ENCODE measurements around the gene KCNJ10.

Gene KCNJ10

GRCh38 chr1:160020196-160020595 is 49.8 kb downstream of the KCNJ10 start:
- H3K9me2 ChIP-seq (replicated peaks; ENCODE audit: insufficient read depth, low read length) = no peaks in the 10 kb centered on the region
- no peaks in the 10 kb centered on the region for H3K79me2 ChIP-seq (ENCODE audit: low read length)
- H4K20me1 ChIP-seq (ENCODE audit: insufficient read depth, low read length) = no peaks in the 10 kb centered on the region
- H2AFZ ChIP-seq (ENCODE audit: low read length) = no peak overlapping the region
- H3F3A ChIP-seq (ENCODE audit: insufficient read depth, low read length) = no peaks in the 10 kb centered on the region
- no peaks in the 10 kb centered on the region for H3K9me3 ChIP-seq (replicated peaks; ENCODE audit: insufficient read depth, low read length)
- H3K4me2 ChIP-seq (ENCODE audit: low read depth, low read length) = no peak overlapping the region
- no peak overlapping the region for H3K27ac ChIP-seq (ENCODE audit: low read length)
- no peaks in the 10 kb centered on the region for H3K27me3 ChIP-seq (replicated peaks; ENCODE audit: insufficient read depth, low read length)
- TF ChIP-seq EZH2 (optimal IDR thresholded peaks at IDR 0.05; ENCODE audit: low read depth, low read length) (no peak), EZH2phosphoT487 (IDR thresholded peaks at IDR 0.05; ENCODE audit: low read length) (no peak)
- TF ChIP-seq, protein P1, sequence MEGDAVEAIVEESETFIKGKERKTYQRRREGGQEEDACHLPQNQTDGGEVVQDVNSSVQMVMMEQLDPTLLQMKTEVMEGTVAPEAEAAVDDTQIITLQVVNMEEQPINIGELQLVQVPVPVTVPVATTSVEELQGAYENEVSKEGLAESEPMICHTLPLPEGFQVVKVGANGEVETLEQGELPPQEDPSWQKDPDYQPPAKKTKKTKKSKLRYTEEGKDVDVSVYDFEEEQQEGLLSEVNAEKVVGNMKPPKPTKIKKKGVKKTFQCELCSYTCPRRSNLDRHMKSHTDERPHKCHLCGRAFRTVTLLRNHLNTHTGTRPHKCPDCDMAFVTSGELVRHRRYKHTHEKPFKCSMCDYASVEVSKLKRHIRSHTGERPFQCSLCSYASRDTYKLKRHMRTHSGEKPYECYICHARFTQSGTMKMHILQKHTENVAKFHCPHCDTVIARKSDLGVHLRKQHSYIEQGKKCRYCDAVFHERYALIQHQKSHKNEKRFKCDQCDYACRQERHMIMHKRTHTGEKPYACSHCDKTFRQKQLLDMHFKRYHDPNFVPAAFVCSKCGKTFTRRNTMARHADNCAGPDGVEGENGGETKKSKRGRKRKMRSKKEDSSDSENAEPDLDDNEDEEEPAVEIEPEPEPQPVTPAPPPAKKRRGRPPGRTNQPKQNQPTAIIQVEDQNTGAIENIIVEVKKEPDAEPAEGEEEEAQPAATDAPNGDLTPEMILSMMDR (IDR thresholded peaks at IDR 0.05; ENCODE audit: low read length) = no peak
- H3K4me3 ChIP-seq (ENCODE audit: low read length) = no peak overlapping the region
- H3K9ac ChIP-seq (ENCODE audit: low read length) = no peak overlapping the region
- no peak for DNase-seq
- no peaks in the 10 kb centered on the region for H3K36me3 ChIP-seq (replicated peaks; ENCODE audit: insufficient read depth, low read length)
- H3K4me1 ChIP-seq (ENCODE audit: low read length) = no peaks in the 10 kb centered on the region

- Histone ChIP-seq H3K27ac (ENCODE audit: low read length) (no peak overlapping the region), H3K27me3 (replicated peaks; ENCODE audit: insufficient read depth, low read length) (no peaks in the 10 kb centered on the region), H3K9ac (ENCODE audit: low read length) (no peak overlapping the region), H3K36me3 (replicated peaks; ENCODE audit: insufficient read depth, low read length) (no peaks in the 10 kb centered on the region), H3F3A (ENCODE audit: insufficient read depth, low read length) (no peaks in the 10 kb centered on the region), H3K4me1 (ENCODE audit: low read length) (no peaks in the 10 kb centered on the region), H3K79me2 (ENCODE audit: low read length) (no peaks in the 10 kb centered on the region), H3K9me2 (replicated peaks; ENCODE audit: insufficient read depth, low read length) (no peaks in the 10 kb centered on the region), H3K4me3 (ENCODE audit: low read length) (no peak overlapping the region), H3K9me3 (replicated peaks; ENCODE audit: insufficient read depth, low read length) (no peaks in the 10 kb centered on the region), H2AFZ (ENCODE audit: low read length) (no peak overlapping the region), H3K4me2 (ENCODE audit: low read depth, low read length) (no peak overlapping the region), H4K20me1 (ENCODE audit: insufficient read depth, low read length) (no peaks in the 10 kb centered on the region)
- DNase-seq = no peak
- TF ChIP-seq EZH2phosphoT487 (IDR thresholded peaks at IDR 0.05; ENCODE audit: low read length) (no peak), EZH2 (optimal IDR thresholded peaks at IDR 0.05; ENCODE audit: low read depth, low read length) (no peak)
- TF ChIP-seq, protein P1 (IDR thresholded peaks at IDR 0.05; ENCODE audit: low read length) = no peak
Observed at GRCh38 chr1:160018900-160019299, 51.1 kb downstream of the KCNJ10 start.

DNA sequence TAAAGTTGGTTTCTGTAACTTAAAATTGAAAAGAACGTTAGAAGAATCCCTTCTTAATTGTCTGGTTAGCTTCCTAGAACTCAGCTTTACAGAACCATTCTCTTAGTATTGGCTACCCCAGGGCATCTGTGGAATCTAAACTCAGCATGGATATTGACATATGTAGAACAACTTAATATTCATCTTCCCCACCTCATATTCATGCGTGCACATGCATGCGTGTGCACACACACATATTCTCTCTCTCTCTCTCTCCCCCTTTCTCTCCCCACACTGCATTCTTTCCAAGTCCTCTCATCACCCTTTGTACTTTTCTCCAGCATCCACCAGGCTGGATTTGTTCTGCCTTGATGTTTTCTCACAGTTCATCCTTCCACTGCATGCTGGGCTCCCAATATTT is 51.6 kb downstream of the KCNJ10 start:
- Histone ChIP-seq H3K9me2 (replicated peaks; ENCODE audit: insufficient read depth, low read length) (no peaks in the 10 kb centered on the region), H3K79me2 (ENCODE audit: low read length) (no peaks in the 10 kb centered on the region), H3K4me1 (ENCODE audit: low read length) (no peaks in the 10 kb centered on the region), H3K27me3 (replicated peaks; ENCODE audit: insufficient read depth, low read length) (no peaks in the 10 kb centered on the region), H3K27ac (ENCODE audit: low read length) (no peak overlapping the region), H4K20me1 (ENCODE audit: insufficient read depth, low read length) (no peaks in the 10 kb centered on the region), H2AFZ (ENCODE audit: low read length) (no peak overlapping the region), H3F3A (ENCODE audit: insufficient read depth, low read length) (no peaks in the 10 kb centered on the region), H3K9me3 (replicated peaks; ENCODE audit: insufficient read depth, low read length) (no peaks in the 10 kb centered on the region), H3K36me3 (replicated peaks; ENCODE audit: insufficient read depth, low read length) (no peaks in the 10 kb centered on the region), H3K4me3 (ENCODE audit: low read length) (no peak overlapping the region), H3K9ac (ENCODE audit: low read length) (no peak overlapping the region), H3K4me2 (ENCODE audit: low read depth, low read length) (no peak overlapping the region)
- DNase-seq = no peak
- no peak for TF ChIP-seq EZH2 (optimal IDR thresholded peaks at IDR 0.05; ENCODE audit: low read depth, low read length)

DNA sequence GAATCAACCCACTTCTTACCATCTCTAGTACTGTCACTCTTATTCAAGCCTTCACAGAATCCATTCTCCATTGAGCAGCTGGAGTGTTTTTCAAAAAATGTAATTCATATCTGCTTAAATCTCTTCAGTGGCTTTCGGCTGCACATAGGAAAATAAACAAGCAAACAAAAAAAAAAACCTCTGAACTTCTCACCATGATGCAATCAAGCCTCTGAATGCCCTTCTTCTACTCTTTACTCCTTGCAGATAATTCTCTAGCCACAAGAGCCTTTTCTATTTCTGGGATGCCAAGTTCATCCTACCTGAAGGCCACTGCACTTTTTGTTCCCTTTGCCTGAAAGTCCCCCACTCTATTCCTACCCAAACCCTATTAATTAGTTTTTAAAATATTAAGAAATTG is 52.4 kb downstream of the KCNJ10 start:
- TF ChIP-seq, protein P1 (IDR thresholded peaks at IDR 0.05; ENCODE audit: low read length) = no peak
- TF ChIP-seq EZH2phosphoT487 (IDR thresholded peaks at IDR 0.05; ENCODE audit: low read length) (no peak), EZH2 (optimal IDR thresholded peaks at IDR 0.05; ENCODE audit: low read depth, low read length) (no peak)
- Histone ChIP-seq H3K4me1 (ENCODE audit: low read length) (no peaks in the 10 kb centered on the region), H3K4me2 (ENCODE audit: low read depth, low read length) (no peak overlapping the region), H4K20me1 (ENCODE audit: insufficient read depth, low read length) (no peaks in the 10 kb centered on the region), H3K27me3 (replicated peaks; ENCODE audit: insufficient read depth, low read length) (no peaks in the 10 kb centered on the region), H3K9me2 (replicated peaks; ENCODE audit: insufficient read depth, low read length) (no peaks in the 10 kb centered on the region), H3F3A (ENCODE audit: insufficient read depth, low read length) (no peaks in the 10 kb centered on the region), H3K36me3 (replicated peaks; ENCODE audit: insufficient read depth, low read length) (no peaks in the 10 kb centered on the region), H3K27ac (ENCODE audit: low read length) (no peak overlapping the region), H3K4me3 (ENCODE audit: low read length) (no peak overlapping the region), H2AFZ (ENCODE audit: low read length) (no peak overlapping the region), H3K9me3 (replicated peaks; ENCODE audit: insufficient read depth, low read length) (no peaks in the 10 kb centered on the region), H3K9ac (ENCODE audit: low read length) (no peak overlapping the region), H3K79me2 (ENCODE audit: low read length) (no peaks in the 10 kb centered on the region)
- no peak for DNase-seq

All from MM.1S (cell line).